ENCODE data around the gene SPDYE1.
"Not testable (repeated sequence)": the region's sequence is repeated elsewhere in the genome, so short reads cannot be mapped to it uniquely, and the experiment has no call there.

- not testable (repeated sequence) for TF ChIP-seq CTCF (IDR thresholded peaks at IDR 0.05; ENCODE audit: low read depth, low read length); POLR2A (IDR thresholded peaks at IDR 0.05; ENCODE audit: extremely low read depth, insufficient read length); MAX (IDR thresholded peaks at IDR 0.05; ENCODE audit: low read depth, low read length); MYC (IDR thresholded peaks at IDR 0.05; ENCODE audit: low read depth, low read length)
These were observed 25.2 kb downstream of the SPDYE1 start for GRCh38 chr7:44022796-44023467.
